IMR-90 (cell line): Measurements from ENCODE around the gene BAIAP2.

ENCODE experiments used
- ELK1 ChIP-seq: fragments of 150-350 bp; IDR thresholded peaks from 2 replicates; pipeline ENCODE4 v1.6.1; 2016; ENCODE audit warnings: low read depth, mild to moderate bottlenecking, low read length, moderate library complexity, borderline replicate concordance
- FOS ChIP-seq: fragments of 150-350 bp; IDR thresholded peaks from 2 replicates; pipeline ENCODE4 v1.6.1; 2016; ENCODE audit warnings: low read depth, low read length
- POLR2A ChIP-seq: IDR thresholded peaks from 2 replicates; pipeline ENCODE4 v1.6.1; 2012; ENCODE audit warnings: mild to moderate bottlenecking, low read depth, low read length
- USF2 ChIP-seq: fragments of 150-350 bp; IDR thresholded peaks from 2 replicates; pipeline ENCODE4 v1.6.1; 2017; ENCODE audit warnings: mild to moderate bottlenecking, antibody characterized with exemption, low read length, low read depth

- TF ChIP-seq USF2: no peak
- no peak for TF ChIP-seq ELK1
- TF ChIP-seq POLR2A: no peak
- no peak for TF ChIP-seq FOS
Measured at GRCh38 chr17:81090361-81091136, 55.6 kb downstream of the BAIAP2 start.
